Body of pancreas (tissue), 4 donors: ENCODE data around the gene SOCS6.

Source experiments
- POLR2A ChIP-seq, 3 donors: fragments of 450-650 bp; IDR thresholded peaks; one replicate each; pipeline ENCODE4 v1.6.1; 2016; ENCODE audit warnings: antibody characterized with exemption in 3 of 3, mild to moderate bottlenecking in 2 of 3
- TF ChIP-seq, protein P1 (sequence below), 7 experiments: fragments of 450-650 bp in 4 of 7; fragments of 200-600 bp in 3 of 7; sonication (generic) in 3 of 7; IDR thresholded peaks; one replicate each; pipeline ENCODE4 v1.5.1; 2016 to 2019; ENCODE audit warnings: antibody characterized with exemption in 7 of 7

DNA sequence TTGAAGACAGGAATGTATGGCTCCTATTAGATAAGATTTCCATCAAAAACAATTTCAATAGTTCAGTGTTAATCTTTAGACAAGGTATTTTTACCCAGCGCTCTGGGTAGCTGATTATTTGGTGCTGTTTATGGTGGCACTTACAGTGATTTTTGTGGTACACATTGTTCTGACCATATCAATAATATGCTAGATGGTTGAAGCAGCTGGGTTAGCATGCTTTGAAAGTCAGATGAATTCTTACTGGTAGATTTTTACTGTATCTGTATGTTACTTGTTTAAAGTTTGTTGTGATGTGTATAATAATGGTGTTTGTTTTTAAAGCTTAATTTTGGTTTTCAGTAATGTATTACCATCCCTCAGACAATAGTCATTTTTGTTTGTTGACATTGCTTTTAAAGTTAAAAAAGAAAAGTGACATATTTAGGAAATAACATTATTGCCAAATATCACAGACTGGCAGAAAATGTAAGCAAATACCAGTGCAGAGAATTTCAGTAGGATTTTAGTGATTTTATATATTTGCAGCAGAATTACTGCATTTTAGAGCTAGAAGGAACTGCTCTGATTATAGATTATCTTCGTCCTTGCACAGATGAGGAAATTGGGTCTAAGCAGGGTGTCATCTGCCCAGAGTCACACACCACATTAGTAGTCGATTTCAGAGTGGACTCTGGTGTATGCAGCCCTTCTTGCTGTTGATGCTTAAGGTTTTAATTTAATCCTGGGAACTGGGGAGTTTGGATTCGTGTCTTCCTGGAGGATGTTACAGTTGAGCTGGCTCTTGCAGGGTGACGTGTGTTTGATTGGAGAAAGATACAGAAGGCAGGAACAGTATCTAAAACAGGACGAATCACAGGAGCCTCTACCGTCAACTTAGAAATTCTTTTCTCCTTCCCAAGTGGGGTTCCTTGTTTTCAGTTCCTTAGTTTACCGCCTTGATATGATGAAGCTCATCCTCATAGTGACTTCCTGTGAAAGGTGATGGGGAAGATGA, 6.6 kb downstream of the SOCS6 start:
- no peak for TF ChIP-seq POLR2A (IDR thresholded peaks at IDR 0.05)
- TF ChIP-seq, protein P1, sequence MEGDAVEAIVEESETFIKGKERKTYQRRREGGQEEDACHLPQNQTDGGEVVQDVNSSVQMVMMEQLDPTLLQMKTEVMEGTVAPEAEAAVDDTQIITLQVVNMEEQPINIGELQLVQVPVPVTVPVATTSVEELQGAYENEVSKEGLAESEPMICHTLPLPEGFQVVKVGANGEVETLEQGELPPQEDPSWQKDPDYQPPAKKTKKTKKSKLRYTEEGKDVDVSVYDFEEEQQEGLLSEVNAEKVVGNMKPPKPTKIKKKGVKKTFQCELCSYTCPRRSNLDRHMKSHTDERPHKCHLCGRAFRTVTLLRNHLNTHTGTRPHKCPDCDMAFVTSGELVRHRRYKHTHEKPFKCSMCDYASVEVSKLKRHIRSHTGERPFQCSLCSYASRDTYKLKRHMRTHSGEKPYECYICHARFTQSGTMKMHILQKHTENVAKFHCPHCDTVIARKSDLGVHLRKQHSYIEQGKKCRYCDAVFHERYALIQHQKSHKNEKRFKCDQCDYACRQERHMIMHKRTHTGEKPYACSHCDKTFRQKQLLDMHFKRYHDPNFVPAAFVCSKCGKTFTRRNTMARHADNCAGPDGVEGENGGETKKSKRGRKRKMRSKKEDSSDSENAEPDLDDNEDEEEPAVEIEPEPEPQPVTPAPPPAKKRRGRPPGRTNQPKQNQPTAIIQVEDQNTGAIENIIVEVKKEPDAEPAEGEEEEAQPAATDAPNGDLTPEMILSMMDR (IDR thresholded peaks at IDR 0.05) = no peak
